ENCODE data around the gene ZNF816.
"Not testable (repeated sequence)": the region's sequence is repeated elsewhere in the genome, so short reads cannot be mapped to it uniquely, and the experiment has no call there.

Gene ZNF816

DNA sequence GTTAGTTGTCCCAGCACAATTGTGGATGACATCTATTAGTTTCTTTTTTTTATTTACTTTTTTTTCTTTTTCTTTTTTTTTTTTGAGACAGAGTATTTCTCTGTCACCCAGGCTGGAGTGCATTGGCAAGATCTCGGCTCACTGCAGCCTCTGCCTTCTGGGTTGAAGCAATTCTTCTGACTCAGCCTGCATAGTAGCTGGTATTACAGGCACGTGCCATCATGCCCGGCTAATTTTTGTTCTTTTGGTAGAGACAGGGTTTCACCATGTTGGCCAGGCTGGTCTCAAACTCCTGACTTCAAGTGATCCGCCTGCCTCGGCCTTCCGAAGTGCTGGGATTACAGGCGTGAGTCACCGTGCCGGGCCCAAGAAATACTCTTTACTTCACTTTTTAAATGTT, 38.0 kb downstream of the ZNF816 start:
- DNase-seq (ENCODE audit: low spot score), result not testable (repeated sequence)

DNA sequence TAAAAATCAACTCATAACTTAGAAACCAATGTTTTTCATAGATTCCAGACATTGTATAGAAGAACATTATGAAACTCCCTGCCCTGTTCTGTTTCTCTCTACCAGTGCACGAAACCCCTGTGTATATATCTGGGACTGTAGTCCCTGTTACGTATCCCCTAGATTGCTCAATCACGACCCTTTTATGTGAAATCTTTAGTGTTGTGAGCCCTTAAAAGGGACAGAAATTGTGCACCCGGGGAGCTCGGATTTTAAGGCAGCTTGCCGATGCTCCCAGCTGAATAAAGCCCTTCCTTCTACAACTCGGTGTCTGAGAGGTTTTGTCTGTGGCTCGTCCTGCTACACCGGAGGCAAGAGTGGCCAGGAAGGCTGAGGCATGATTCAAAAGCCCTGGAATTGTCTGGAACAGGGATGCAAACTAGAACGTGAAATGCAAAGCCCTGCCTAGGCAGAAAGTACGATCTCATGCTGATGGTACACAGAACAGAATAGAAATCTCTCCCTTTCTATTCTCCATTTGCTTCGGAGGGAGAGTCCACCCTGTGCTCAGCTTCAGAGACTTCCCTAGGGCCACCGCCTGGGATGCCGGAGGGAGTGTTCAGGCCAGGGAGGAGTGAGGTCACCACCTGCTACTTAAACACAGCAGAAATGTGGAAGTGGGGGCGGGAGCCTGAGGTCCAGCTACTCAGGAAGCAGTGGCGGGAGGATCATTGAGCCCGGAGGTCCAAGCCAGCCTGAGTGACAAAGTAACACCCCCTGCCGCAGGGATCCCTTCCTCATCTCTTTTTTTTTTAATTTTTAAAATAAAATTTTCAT, 38.7 kb downstream of the ZNF816 start:
- DNase-seq (ENCODE audit: low spot score), result no peak

GRCh38 chr19:52922841-52923777, 39.6 kb downstream of the ZNF816 start, which contains the start of gene ZNF888:
ZNF888 (minus strand) TSS chr19:52923428; CDS start chr19:52917873, 5,555 bp downstream.
- peak; percentile 81 for DNase-seq (ENCODE audit: low spot score)

DNA sequence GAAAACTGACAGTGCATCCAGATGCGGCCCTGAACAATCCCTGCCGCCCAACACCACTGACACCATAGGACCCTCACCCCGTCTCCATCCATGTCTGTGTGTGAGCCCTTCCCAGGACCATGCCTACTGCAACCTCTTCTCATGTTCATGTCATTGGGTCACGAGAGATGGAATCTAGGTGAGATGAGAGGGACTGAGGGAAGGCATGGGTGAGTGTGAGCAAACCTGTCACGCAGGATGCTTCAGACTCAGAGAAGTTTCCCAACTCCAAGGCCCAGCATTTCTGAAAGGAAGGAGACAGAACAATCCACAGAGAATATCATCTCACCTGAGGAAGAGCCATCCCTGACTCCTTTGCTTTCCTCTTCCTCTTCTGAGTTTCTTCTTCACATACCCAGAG, 45.1 kb downstream of the ZNF816 start:
- DNase-seq (ENCODE audit: low spot score), result no peak

DNA sequence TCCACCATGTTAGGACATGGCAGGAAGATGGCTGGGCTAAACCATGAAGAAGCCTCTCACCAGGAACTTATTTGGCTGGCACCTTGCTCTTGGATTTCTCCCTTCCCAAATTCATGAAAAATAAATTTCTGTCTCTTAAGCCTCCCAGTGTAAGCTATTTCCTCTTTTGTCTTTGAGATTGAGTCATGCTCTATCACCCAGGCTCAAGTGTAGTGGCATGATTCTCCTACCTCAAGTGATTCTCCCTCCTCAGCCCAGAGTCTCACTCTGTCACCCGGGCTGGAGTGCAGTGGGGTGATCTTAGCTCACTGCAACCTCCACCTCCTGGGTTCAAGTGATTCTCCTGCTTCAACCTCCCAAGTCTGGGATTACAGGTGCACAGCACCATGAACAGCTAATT, 52.0 kb downstream of the ZNF816 start:
- no peak for DNase-seq (ENCODE audit: low spot score)

GRCh38 chr19:52904052-52904780, 58.5 kb downstream of the ZNF816 start:
- not testable (repeated sequence) for DNase-seq (ENCODE audit: low spot score)

GRCh38 chr19:52901842-52902241, 60.8 kb downstream of the ZNF816 start:
- no peak for DNase-seq (ENCODE audit: low spot score)

Data from hematopoietic multipotent progenitor cell treated with erythropoietin and hydrocortisone succinate and interleukin-3 and kit ligand, for 15 days (in vitro differentiated cells).